Activated CD4-positive, alpha-beta T cell treated with anti-CD3 and anti-CD28 coated beads, Interleukin-2, amount 50 U/mL, for 24 hours (primary cell): ENCODE results near the gene CENPU.

Experiments
- DNase-seq, 2 donors: peaks; one replicate each; pipeline ENCODE4 v3.0.0-alpha.2; 2020; ENCODE audit warnings: low read depth in 1 of 2, low spot score in 1 of 2

Gene CENPU

DNA sequence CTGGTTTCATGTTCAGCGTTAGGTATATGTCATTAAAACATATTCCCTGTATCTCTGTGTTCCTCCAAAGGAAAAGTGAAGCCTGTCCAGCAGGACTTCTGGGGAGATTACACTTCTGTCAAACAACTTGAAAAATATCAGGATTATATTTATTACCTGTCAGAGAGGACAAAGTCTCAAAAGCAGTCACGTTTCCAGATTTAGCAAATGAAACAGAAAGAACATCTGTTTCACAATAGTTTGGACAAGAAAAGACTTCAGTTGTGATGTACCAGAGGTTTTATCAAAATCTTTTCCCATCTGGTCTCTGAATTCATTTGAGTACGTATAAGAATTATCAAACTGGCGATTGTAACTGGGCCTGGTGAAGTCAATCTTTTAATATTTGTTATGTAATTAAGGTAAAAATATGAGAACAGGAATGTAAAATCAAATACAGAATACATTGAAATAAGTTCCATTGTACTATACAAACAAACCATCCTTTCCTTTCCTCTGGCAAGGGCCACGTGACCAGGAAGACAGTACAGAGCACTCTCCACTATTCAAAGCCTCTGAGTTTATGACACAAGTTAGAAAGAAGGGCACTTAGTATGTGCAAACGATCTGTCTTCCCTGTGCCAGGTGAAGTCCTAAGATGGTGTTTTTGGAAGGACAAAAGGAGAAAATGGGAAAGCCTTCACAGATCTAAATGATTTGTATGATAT lies 87.8 kb downstream of the CENPU start:
- no peak for DNase-seq

DNA sequence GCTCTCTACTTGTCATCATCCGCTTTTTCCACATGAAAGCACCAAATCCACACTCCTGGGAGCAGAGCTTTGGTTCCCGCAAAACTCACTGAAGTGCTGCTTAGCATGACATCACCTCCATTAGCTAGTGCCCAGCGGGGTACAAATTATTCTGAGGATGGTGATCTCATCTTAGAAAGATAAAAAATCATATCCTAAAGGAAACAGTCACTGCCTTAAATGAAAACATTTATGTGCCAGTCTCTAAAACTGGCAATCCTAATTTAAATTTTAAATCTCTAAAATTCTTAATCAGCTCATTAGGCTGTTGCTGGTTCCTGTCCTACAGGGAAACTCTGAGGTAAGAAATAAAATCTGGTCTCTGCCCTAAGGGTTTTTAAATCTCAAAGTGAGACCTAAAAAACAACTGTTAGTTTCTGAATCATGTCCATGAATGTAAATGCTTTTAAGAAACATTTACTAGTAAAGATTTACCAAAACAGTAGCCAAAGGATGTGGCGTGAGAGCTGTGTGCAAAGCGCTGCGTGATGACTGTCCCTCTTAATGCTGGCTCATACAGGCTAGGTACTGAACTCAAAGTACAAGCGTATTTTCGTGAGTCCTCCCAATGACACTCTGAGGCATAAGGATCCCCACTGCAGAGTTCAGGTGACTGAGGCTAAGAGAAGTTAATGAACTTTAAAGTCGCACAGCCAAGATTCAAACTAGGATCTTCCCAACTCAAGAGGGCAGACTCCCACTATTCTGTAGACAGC lies 89.2 kb downstream of the CENPU start:
- no peak for DNase-seq
